GM13976 (cell line): ENCODE results near the gene ZNF512B.
"Not testable (repeated sequence)": the region's sequence is repeated elsewhere in the genome, so short reads cannot be mapped to it uniquely, and the experiment has no call there.

Experiments used
- DNase-seq: peaks from one replicate; pipeline ENCODE4 v3.0.0; 2012; ENCODE audit warnings: low spot score
- in situ Hi-C: fragments of 300-500 bp; cut with MboI; formaldehyde crosslinking; loops from one replicate; pipeline ENCODE4 v1.12.0; 2022; ENCODE audit warnings: low sequenced_read_pairs, mixed read lengths, inconsistent platforms; ENCODE audit not compliant: unreplicated experiment
- TF ChIP-seq, protein P1 (sequence below): IDR thresholded peaks from 2 replicates; pipeline ENCODE4 v1.5.1; 2012; ENCODE audit warnings: borderline replicate concordance, mild to moderate bottlenecking; ENCODE audit not compliant: insufficient read depth; ENCODE audit errors: extremely low read depth, missing control alignments, control extremely low read depth

Gene ZNF512B

DNA sequence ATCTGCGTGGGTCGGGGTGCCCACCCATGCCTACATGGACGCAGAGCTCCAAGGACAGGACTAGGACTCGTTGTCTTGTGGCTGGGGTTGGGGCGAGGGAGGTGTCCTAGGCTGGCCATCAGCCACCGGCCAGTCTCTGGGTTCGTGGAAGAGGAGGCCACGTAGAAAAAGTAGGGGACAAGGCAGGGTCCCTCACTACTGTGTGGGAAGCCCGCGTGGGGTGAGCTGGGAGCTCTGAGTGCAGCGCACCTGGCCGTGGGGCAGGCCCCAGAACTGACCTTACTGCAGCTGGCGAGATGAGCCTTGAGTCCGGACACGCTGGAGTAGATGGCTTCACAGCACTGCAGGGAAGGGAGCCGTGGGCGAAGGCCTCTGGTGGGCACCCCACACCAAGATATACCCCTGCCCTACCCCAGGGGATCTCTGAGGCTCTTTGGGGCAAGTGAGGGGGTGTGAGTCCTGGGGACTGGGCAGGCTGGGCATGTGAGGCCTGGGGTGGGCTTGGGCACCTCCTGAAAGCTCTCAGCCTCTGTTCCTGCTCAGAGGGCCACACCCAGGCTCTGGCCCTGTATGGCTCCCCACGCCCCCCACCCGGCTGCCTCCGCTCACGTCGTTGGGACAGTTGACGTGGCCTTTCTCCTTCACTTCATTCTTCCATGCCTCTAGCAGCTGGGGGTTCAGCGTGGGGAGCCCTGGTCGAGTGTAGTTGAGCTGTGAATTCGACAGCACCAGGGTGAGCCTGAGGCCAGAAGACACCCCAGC, 7.9 kb downstream of the ZNF512B start:
- no peak for DNase-seq
- TF ChIP-seq, protein P1, sequence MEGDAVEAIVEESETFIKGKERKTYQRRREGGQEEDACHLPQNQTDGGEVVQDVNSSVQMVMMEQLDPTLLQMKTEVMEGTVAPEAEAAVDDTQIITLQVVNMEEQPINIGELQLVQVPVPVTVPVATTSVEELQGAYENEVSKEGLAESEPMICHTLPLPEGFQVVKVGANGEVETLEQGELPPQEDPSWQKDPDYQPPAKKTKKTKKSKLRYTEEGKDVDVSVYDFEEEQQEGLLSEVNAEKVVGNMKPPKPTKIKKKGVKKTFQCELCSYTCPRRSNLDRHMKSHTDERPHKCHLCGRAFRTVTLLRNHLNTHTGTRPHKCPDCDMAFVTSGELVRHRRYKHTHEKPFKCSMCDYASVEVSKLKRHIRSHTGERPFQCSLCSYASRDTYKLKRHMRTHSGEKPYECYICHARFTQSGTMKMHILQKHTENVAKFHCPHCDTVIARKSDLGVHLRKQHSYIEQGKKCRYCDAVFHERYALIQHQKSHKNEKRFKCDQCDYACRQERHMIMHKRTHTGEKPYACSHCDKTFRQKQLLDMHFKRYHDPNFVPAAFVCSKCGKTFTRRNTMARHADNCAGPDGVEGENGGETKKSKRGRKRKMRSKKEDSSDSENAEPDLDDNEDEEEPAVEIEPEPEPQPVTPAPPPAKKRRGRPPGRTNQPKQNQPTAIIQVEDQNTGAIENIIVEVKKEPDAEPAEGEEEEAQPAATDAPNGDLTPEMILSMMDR, result no peak
- in situ Hi-C loops, result no loop called here

DNA sequence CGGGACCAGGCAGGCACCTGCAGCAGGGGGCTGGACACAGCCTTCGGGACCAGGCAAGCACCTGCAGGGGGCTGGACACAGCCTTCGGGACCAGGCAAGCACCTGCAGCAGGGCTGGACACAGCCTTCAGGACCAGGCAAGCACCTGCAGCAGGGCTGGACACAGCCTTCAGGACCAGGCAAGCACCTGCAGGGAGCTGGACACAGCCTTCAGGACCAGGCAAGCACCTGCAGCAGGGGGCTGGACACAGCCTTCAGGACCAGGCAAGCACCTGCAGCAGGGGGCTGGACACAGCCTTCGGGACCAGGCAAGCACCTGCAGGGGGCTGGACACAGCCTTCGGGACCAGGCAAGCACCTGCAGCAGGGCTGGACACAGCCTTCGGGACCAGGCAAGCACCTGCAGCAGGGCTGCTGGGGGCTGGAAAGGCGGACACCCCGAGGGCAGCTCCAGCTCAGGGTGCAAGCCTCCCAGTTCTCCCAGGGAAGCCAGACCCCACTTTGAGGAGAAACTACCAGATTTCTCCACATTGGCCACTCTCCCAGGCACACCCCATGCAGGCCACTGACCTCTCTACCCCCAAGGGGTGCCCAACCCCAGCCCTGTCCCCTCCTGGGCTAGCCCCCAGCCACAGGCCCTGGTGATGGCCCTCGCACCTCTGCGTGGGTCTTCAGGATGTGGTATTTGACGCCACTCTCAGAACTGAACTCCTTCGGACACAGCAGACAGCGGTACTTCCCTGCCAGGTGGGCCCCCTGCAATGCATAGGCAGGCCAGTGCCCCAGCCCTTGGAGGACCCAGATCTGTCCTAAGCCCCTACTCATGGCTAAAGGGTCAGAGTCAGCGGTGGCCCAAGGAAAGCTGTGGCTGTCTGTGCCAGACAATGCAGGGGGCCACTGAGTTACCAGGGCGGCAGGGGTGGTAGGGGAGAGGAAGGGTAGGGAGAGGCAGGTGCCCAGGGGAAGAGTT, 8.8 kb downstream of the ZNF512B start:
- DNase-seq, in situ Hi-C loops: not testable (repeated sequence)

DNA sequence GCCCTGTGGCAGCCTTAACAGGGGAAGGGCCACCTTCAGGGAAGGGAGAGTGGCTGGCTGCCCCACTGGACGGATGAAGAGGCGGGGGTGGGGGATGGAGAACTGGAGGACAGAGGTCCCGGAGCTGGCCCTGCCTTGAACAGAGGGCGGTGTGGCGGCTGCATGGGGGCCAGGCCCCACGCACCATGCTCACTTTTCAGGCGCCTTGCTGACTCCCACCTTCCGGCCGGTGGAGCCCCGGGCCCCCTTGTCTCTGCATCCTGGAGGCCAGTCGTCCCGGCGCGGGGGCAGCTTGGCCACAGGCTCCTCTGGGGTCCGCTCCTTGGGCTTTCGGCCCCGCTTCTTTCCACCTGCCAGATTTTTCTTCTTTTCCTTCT, 10.0 kb downstream of the ZNF512B start:
- TF ChIP-seq, protein P1, result no peak
- in situ Hi-C loops, result no loop called here
- DNase-seq, result no peak

DNA sequence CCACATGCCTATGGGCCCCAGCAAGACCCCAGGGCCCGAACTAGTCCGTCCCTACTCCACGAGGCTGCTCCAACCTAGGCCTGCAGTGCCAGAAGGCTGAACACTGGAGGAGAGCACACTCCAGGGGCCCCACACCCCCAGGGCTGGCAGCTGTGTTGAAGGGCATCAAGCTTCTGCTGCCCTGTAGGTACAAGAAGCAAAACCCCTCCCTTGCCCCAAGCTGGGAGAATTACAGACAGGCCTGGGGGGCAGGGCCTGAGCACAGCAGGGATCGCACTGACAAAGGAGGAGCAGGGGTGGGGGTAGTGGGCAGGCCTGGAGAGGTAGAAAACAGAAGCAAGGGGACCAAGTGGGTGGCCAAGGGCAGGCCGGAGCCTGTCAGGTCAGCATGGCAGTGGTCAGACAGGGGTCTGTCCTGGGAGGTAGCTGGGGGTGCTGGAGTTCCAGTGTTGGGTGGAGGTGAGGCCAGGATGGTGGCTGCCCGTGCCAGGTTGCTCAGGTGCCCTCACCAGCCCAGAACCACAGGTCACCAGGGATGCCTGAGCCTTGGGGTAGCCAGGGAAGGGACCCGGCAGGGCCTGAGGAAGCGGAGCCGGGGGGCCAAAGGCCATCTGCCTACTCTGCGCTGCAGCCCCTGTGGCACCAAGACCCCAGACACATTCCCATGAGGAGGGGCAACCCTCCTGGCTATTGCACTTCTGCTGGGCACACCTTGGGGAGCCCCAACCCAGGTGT, 10.6 kb downstream of the ZNF512B start:
- no peak for DNase-seq
- in situ Hi-C loops, result no loop called here
- TF ChIP-seq, protein P1, result no peak

DNA sequence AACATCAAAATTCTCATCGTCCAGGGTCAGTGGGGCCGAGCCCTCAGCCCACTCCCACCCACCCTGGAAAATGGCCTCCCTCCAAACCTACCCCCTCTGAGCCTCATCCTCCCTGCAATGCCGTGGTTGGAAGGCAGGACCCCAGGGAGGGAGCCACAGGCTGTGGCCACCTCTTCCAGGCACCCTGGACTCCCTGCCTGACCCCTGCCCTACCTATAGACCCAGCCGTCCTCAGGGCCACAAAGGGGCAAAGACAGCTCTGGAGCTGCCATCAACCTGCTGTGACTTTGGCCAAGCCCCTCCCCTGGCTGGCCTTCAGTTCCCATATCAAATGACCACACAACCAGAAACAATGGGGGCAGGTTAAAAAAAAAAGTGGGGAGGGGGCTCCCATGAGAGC, 11.3 kb downstream of the ZNF512B start:
- in situ Hi-C loops, result no loop called here
- DNase-seq, result no peak
- TF ChIP-seq, protein P1, result no peak

DNA sequence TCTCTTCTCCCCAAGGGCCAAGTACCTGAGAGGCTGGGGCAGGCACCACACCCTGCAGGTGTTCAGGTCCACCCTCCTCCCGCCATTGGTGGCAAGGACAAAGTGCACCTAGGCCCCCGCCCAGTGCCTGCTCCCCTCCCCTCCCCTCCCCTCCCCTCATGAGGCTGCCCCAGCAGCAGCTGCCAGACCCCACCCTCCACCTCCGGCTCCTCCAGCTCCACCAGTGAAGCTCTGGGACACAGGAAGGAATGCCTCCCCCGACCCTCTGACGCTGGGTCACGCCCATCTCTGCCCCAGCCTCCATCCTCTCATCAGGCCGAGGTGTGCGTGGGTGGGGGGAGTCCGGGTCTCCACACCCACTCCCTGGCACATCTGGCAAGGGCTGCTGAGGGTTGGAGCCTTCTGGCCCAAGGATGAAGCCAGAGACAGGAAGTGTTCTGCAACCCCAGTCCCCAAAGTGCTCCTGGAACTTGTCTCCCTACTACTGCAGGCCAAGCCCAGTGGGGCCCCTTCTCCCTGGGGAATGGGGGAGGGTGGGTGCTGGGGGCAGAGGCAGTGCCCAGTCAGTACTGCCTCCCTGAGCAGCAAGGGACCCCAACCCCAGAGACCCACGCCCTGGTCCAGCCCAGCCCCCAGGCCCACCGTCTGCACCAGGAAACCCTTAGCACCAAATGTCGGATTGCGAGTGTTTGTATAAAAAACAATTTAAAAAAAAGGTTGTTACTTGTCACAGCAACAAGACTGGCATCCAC, 11.9 kb downstream of the ZNF512B start:
- in situ Hi-C loops, result no loop called here
- TF ChIP-seq, protein P1, result no peak
- no peak for DNase-seq
